CD4-positive, alpha-beta T cell treated with Interferon gamma for 1 hour (primary cell): ENCODE results near the gene BRD3OS.

ENCODE experiments used
- DNase-seq: peaks from one replicate; pipeline ENCODE4 v3.0.0-alpha.2; 2020

Gene BRD3OS

DNA sequence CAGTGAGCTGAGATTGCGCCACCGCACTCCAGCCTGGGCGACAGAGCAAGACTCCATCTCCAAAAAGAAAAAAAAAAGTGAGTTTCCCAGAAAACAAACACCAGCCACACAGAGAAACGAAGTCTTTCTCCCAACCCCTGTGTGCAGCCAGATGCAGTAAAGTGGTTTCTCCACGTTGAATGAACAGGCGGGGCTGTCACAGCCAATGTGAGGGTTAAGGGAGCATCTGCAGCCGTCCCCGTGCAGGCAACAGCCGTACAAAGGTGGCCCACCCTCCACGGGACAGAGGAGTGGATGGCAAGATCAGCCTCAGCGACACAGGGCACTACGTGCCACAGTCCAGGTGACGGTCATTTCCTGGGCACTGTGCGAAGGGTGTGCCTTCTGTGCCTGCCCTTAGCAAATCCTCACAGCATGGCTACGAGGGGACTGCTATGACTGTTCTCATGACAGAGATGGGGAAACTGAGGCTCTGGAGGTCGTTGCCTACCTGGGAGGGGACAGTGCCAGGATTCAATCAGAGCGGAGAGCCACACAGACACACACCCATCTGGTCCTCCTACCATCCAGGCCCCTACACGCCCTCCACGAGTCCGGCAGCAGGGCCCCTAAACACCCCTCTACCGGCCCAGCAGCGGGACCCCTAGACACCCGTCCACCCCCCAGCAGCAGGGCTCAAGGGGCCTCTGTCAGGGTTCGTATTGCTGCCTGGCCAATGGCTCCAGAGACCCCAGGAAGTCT lies 35.5 kb upstream of the BRD3OS start:
- no peak for DNase-seq

DNA sequence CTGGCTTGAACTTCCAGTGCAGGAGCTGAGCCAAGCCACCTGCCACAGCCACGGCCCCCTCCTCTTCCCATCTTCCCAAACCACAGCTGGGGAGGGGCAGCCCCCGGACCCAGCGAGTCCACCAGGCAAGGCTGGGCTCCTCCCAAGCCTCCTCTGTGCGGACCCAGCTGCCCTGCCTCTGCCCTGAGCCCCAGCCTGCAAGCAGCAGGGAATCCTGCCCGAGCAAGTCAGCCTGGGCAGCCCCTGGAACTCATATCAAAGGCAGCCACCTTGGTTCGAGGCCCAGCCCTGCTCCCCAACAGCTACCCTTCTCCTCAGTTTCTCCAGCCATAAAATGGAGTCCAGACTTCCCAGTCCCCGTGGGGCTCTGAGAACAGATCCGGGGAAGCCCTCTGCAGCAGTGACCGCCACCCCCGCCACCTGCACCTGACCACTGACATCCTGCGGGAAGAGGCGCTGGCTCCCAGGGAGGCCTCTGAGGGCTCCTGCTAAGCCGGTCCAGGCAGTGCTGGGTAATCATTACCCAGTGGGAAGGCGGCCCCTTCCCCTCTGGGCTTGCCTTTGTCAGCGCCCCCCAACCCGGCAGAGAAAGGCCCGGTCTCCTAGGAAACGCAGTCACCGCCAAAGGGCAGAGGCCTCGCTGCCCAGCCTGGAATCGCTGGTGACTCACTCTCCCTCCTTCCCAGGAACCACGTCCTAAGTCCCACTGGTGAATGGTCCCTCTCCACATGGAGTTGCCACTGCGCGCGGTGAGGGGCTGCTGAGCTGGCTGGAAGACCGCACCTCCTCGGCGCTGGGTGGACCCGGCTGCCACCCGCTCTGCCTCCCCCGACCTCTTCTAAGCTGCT lies 34.7 kb upstream of the BRD3OS start:
- DNase-seq: no peak

DNA sequence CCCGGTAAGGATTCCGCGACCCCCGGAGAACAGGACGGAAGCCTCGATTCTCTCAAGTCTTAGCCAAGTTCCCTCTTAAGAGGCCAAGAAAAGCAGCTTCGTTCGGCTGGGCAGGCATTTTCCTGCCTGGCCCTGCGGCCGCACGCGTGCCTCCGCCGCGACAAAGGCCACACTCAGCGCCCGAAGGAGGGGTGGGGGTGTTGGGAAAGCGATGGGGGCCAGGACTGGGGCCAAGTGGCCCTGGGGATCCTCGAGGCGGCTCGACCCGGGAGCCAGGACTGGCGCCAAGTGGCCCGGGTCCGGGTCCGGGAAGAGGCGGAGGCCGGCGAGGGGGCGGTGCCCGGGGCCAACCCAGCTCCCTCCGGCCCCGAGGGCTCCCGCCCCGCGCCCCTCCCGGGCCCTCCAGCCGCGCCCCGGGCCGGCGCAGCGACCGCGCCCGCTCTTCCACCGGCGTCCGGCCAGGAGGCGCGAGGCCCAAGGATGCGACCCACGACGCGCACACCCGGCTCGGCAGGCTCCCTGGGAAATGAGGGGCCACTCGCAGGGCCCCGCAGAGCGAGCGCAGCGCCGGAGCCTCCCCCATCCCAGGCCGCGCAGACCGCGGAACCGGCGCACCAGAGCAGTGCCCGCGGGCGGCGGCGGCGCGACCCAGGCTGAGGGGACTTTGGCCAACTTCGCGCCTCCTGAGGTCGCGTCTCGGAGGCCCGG lies 33.9 kb upstream of the BRD3OS start:
- no peak for DNase-seq

DNA sequence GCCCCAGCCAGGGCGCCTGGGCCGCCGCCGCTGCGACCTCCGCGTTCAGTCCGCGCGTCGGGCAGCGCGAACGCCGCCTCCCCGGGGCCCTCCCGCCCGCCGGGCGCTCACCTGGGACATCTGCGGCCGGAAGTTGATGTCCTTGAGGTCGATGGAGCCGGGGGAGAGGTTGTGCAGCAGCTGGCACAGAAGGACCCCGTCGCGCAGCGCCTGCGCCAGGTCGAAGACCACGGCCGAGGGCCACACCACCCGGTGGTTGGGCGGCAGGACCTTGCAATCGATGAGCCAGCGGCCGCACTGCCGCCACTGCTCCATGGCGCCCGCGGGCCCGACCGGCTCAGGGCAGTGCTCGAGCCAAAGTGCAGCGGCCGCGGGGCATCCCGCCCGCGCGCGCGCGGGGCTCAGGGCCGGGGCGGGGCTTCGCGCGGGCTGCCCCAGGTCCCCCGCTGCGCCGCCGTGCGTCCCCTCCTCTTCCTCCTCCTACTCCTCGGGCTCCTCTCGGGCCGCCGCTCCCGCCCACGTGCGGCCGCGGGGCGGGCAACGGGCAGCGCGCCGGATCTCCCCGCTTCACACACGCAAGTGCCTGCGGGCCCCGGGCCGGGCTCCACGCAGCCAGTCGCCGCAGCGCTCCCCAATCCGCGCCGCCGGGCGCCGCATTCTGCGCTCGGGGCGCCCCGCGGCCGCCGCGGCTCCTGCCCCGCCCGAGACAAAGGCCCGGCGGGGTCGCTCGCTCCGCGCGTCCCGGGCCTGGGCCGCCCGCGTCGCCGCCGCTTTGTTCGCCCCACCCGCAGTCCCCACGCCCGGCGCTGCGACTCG lies 33.1 kb upstream of the BRD3OS start, which contains the start of gene VAV2:
VAV2 (minus strand) TSS at position 361 of the 816 bp plus-strand sequence; CDS start at position 315, 46 bp downstream.
- peak; percentile 50 for DNase-seq

DNA sequence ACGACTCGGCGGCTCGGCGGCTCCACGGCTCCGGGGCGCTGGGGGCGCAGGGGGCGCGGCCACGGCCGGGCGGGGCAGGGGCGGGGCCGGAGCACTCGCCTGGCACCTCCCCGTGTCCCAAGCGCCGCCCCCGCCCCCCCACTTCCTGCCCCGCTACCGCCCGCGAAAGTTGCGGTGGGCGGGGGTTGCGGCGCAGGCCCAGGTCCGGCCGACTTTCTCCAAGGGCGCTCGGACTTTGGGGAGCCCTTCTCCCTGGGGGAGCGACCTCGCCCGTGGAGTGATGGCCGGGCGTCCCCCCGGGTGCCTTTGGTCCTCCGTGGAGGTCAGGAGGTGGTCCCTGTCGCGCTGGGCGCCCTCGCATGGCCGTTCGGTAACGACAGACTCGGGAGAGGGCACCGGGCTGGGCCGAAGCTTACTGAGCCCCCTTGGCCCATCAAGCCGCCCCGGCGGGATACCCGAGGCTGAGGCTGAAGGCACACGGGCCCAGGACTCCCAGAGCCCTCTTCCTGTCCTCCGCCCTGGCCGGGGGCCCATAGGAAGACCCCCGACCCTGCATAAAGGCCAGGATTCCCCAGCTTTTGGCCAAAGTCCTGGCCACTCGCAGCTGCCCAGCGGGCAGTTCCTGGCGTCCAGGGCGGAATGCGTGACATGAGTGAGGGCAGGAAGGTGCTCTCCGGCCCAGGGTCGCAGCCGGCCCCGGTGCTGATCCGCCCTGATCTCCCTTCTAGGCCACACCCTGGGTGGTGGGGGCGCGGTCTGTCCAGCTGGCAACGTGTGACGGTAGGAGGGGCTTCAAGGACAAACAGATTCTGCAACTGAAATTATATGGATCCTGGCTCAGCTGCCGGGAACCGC lies 32.3 kb upstream of the BRD3OS start:
- peak; percentile 68 for DNase-seq

DNA sequence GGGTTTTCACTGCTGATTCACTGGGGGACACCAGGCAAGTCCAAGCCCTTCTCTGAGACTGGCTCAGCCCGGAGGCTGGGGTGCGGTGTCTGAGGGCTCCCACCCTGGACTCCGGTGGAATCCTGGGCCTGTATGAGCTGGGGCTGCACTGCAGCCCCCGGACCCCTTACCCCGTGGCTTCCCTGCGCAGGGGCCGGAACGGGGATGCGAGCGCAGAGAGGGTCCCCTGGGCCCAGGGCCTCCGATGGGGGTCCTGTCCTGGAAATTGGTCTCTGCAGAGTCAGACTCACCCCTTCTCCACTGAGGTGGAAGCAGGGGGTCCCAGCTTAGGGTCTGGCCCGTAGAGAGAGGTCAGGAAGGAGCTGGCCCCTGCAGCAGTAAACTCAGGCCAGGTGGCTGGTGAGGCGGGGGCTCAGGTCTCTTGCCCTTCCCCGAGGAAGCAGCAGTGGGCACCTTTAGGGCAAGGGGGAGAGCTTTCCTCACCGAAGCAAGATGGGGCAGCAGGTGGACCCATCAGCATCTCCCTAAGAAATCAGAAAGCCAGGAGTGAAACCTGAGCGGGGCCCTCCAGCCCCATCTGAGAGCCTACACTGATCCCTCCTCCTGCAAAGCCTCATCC lies 31.5 kb upstream of the BRD3OS start:
- no peak for DNase-seq

DNA sequence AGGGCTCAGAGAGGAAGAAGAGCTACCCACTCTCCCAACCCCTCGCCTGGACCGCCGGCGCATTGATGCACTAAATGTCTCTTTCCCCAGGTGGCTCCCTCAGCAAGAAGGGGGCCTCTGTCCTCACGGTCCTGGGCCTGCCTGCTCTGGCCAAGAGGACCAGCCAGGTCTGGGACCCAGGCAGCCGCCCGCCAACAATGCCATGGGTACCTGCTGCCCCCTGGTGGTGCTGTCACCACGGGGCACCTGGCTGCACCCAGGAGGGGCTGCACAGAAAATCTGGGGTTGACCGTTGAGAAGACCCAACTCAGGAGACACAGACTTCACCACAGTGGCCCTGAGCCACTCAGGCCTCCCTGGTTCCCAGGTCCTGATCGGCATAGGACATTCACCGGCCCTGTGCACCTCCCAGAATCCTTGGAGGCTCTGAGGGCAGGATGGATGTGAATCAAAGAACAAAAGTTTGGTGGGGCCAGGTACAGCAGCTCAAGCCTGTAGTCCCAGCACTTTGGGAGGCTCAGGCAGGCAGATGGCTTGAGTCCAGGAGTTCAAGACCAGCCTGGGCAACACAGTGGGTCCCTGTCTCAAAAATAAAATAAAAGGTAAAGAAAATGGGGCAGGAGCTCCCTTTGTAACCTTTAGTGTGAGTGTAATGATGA lies 30.8 kb upstream of the BRD3OS start:
- DNase-seq: peak; percentile 69

DNA sequence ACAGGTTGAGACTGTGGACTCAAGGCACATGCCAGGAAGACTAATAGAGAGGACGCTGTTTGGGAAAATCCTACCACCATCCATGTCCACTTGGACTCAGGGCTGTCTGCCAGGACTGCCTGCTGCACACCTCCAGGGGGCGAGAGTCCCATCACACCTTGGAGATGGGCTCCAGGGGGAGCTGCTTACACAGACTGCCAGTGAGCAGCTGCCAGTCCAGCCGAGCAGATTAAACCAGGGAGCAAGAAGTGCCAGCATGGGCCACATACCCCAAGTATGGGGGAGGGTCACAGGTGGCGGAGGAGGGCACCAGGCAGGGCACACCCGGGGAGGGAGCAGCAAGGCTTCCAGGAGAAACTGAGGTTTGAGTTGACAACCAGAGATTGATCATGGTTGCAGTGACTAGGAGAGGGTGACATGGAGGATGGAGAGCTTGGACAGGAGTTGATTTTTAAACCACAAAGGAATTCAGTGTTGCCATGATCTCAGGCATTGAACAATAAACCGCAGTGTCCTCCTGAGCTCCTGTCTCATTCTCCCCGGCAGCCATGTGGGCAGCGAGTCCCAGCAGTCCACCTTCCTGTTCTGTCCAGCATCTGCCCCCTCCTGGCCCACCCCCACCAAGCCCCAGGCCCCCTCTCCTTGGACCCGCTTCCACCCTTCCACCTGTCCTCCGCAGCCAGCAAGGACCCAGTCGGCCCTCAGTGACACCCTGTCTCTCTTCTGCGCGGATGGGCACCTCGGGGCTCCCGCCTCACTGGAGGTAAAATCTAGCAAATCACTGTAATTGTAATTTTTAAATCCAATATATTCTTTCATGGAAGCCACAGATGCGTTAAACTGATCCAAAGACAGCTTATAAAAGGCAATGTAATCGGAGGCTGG lies 30.0 kb upstream of the BRD3OS start:
- no peak for DNase-seq

DNA sequence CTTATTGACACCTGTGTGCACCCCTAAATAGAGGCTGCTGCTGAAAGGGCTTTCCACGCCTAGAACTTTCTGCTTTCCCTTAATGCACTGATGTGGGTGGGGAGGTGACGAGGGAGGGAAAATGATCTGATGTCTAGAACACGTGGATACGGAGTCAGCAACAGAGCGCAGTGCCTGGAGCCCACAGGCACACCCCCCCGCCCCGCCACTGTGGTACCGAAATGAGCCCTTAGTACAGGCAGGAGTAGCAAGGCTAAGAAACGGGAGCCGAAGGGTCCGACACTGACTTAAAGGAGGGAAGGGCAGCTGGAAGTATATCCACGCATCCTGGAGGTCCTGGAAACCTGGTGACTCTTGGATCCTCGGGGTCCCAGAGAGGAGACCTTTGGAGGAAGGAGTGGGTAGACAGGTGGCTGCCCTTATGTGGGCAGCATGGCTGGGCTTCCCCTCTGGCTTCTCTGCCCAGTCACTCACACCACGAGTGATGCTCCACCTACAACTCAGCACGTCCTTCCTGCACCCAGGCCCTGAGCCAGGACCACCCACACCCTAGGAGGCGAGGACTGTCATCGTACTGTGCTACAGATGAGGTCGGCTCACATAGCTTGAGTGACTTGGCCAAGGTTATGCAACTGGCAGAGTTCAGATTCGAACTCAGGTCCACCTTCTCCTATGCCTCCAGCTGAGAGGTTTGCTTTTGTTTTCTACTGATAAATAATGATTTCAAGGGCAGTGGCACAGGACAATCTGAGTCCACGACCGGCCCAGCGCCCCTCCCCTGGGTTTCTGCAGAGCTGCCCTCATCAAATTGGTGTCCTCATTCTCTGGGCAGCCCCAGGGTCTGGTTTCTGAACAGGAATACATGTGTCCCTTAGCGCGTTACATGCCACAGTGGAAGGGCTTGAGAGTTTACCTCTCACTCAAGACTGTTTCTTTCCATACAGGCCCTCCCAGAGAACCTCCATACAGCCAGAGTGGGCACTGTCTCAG lies 28.5 kb upstream of the BRD3OS start:
- DNase-seq: no peak

DNA sequence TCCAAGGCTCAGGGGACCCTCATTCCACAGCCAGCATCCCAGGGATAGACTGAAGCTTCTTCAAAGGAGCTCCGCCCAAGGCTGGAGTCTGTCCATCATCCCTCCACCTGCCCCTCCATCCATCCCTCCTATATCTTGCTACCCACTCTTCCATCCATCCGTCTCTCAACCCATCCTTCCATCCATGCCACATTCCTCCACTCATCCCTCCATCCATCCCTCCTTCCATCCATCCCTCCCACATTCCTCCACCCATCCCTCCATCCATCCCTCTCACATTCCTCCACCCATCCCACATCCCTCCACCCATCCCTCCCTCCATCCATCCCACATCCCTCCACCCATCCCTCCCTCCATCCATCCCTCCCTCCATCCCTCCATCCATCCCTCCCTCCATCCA lies 27.7 kb upstream of the BRD3OS start:
- DNase-seq: no peak

DNA sequence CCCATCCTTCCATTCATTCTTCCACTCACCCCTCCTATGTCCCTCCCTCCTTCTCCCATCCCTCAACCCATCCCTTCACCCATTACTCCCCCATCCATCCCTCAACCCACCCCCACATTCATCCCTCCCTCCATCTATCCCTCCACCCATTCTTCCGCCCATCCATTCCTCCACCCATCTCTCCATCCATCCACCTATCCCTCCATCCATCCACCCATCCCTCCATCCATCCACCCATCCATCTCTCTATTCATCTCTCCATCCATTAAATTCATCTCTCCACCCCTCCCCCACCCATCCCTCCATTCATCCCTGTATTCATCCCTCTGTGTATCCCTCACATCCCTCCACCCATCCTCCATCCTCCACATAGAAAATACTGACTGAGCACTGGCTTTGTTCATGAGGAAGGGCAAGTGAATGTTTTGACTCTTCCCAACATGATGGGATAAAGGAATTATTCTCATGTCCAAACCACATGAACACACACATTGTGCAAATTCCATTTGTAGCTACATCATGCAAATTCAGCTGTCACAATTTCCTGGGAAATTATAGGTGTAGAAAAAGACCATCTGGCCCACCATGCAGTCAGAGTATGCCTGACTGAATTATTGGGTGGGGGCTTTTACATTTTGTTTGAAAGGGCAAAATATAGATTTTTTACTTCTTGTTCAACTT lies 26.2 kb upstream of the BRD3OS start:
- no peak for DNase-seq

DNA sequence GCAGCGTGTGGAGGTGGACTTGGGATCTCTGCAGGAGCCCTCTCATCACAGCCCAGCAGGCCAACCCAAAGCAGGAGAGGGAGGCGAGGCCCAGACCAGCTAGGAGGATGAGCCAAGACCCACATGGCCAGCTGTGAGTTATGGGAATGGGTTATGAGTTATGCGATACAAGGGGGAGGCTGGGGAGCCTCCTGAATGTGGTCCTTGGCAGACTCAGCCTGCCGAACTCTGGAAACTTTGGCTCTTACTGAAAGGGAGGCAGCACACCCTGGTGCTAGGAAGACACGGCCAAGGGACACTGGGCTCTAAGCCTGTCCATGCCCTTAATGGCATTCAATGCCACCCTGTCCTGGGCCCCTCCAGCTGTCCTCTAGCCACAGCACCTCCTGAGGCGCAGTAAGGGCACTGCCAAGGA lies 25.4 kb upstream of the BRD3OS start:
- no peak for DNase-seq

DNA sequence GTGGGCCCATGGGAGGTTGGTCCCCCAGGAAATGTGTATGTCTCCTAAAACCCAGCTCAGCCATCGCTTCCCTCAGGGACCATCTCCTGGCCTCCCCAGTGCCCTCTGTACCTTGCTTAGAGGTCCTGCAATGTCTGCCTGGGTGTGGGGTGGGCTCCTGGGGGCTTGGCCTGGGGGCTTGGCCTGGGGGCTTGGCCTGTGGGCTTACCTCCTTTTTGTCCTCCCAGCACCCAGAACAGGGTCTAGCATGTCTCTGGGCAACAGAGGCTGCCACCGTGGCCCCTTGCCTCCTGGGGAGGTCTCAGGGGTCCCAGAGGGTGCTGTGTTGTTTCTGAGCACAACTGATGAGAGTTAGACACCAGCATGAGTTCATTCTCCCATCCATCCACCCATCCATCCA lies 22.5 kb upstream of the BRD3OS start:
- no peak for DNase-seq

DNA sequence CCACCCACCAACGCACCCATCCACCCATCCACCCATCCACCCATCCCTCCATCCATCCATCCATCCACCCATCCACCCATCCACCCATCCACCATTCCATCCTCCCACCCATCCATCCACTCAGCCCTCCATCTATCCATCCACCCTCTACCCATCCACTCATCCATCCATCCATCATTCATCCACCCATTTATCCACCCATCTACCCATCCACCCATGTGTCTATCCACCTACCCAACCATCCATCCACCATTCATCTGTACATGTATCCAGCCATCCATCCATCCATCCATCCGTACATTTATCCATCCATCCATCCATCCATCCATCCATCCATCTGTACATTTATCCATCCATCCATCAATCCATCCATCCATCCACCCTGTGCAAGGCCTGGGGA lies 22.0 kb upstream of the BRD3OS start:
- DNase-seq: no peak

DNA sequence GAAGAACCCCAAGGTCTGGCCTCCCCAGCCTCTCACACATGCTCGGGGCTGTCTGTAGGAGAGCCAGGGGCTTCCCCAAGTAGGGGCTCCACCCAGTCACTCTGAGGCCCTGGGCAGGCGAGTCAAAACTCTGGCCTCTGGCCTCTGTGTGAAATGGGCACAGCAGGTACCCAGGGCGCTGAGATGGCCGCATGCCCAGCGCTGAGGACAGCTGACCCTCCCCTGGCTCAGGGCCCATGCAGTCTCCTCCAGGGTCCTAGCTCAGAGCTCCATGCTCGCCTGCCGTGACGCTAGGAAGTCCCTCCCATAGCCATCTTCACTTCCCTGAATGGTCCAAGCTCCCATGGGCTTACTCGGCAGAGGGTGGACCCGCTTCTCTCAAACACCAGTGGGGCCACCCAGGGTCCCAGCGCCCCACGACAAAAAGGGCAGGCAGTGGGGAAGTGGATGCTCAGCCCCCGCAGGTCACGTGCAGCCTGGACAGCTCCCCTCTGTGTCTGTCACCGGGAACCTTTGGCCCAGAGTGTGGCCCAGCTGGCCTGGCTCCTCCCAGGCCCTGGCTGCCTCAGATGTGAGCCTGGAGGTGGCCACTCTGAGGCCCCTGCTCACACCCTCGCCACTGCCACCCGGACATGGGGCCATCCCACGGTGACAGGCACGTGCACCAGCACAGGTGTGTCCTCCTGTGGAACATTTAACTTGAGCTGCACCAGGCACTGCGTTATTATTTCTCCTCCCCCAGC lies 21.0 kb upstream of the BRD3OS start:
- no peak for DNase-seq

DNA sequence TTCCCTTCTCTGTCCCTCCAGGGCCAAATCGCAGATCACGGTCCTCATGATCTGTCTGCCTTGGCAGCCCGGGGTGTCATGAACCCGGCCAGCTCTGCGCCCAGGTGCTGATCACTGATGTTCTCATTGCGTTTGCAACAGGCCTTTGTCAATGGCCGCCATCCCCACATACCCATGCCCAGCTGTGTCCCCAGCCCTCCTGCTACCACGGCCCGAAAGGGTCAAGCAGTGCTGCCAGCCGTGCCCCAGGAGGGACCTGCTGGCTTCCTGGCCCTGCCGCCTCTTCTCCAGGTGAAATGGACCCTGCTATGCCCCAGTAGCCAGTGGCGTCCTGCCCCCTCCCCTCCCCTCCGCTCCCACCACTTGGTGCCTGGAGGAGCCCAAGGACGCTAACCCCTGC lies 20.4 kb upstream of the BRD3OS start:
- DNase-seq: no peak

DNA sequence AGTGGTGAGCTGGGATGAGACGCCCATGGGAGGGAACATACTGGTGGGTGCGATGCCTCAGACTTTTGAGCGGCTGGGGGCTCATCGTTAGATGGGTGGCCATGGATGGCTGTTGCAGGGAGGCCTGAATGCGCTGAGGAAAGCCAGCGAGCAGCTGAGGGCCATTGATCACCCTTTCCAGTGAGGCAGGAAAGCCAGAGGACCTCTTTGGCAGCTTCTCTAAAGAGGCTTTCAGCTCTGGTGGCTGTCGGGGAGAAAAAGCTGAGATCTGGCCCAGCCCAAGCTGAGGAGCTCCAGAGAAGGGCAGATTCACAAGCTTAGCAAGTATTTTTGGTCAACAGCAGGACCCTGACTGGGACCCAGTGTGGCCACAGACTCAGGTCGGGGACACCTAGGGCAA lies 19.9 kb upstream of the BRD3OS start:
- no peak for DNase-seq
